ENCODE results near the gene PIGQ.

GRCh38 chr16:595942-596735, 26.4 kb downstream of the PIGQ start:
- TF ChIP-seq CTCF (IDR thresholded peaks at IDR 0.05; ENCODE audit: insufficient read depth, low read length, poor library complexity, severe bottlenecking), result no peak
- no peak for TF ChIP-seq EZH2phosphoT487 (conservative IDR thresholded peaks at IDR 0.05; ENCODE audit: low read length)
